Lung microvascular endothelial cell (primary cell): ENCODE data around the gene SLC24A4. TPM values are rescaled to one million over a fixed set of nuclear protein-coding genes. Genes with fewer than 3 reads are reported as not detected.

Experiments used
- DNase-seq, 2 donors: peaks; one replicate each; pipeline versions ENCODE4 v3.0.0 to v3.0.0-alpha.2; 2010; ENCODE audit warnings: low read depth in 2 of 2
- total RNA-seq: library from RNA; depleted of rRNA; stranded (reverse); fragments of >200 nt; gene quantifications from 2 replicates; pipeline ENCODE4 v1.2.1, GENCODE V29; 2014

SLC24A4 gene
- total RNA-seq, 1 donor from 2014 or later = under 0.01 TPM

DNA sequence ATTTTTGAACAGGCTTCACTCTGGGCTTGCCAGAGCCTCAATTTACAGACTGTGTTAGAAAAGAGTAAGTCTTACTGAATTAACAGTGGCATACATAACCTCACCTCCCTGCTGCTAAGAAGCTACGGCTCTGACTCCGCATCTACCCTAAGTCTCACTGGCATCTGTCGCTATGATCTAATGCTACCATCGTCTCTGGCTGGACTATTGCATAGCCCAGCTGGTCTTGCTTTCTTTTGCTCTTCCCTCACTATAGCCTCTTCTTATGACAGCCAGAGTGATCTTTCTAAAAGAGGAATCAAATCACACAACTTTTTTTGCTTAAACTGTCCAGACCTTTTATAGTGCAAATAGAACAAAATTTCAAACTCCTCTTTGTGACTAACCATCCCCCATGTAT, 81.1 kb downstream of the SLC24A4 start:
- DNase-seq = no peak

DNA sequence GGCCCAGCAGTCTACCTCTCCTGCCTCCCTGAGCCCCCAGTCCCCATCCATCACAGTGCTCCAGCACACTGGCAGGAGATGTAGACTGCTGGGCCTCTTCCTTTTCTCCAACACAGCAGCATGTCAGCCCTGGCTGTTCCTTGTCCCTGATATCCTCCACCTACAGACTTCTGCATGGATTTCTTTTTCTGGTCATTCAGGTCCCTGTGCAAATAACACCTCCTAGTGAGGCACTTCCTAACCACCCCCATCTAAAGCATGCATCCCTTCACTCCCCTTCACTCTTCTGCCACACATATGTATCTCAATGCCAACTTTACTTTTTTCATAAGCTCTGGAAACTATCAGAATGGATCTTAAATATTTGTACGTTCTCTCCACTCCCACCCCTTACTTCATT, 81.5 kb downstream of the SLC24A4 start:
- no peak for DNase-seq

- no peak for DNase-seq
Measured at GRCh38 chr14:92404938-92405337, 82.0 kb downstream of the SLC24A4 start.

DNA sequence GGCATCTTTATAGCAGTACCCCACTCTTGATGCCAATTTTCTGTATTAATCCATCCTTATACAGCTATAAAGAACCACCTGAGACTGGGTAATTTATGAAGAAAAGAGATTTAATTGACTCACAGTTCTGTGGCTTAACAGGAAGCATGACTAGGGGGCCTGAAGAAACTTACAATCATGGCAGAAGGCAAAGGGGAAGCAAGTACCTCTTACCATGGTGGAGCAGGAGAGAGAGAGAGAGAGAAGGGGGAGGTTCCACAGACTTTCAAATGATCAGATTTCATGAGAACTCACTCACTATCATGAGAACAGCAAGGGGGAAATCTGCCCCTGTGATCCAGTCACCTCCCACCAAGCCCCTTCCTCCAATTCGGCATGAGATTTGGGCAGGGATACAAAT, 84.4 kb downstream of the SLC24A4 start:
- DNase-seq = peak in 1 of 2 donors; percentile 31

DNA sequence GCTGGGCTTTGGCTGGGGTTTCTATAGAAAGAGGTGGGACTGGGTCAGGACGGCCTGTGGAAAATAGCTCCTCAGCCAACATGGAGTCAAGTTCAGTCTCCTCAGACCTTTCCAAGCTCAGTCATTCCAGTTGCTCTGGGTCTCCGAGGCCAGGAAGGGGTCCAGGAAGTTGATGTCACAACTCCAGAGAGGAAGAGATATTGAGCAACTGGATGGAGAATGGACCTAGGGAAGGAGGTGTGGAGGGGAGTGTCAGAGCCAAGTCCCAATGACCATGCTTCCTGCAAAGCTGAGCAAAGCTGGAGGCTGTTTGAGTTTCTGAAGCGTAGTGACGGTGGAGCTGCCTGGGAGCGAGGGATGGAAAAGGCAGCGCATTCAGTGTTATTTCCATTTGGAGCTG, 86.1 kb downstream of the SLC24A4 start:
- peak; percentile 29 to 51 for DNase-seq

DNA sequence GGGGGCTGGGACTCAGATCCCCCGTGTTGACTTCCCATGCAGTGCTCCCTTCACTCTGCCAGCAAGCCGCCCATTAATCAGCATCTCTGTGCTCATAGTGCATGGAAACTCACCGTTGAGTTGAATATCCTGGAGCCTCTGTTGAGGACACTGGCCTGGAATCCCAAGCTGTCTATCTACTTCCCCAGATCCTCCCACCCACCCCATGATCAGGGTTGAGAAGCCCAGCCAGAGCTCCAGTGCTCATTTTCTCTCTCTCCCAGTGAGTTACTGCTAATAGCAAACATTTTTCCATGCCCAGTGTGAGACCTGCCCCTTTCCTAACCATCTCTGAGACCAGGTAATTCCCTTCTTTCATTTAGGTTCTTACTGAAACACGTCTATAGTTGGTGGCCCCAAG, 88.2 kb downstream of the SLC24A4 start:
- no peak for DNase-seq

- DNase-seq = no peak
Measured at GRCh38 chr14:92411941-92412340, 89.0 kb downstream of the SLC24A4 start.

- no peak for DNase-seq
Measured at GRCh38 chr14:92412912-92413311, 89.9 kb downstream of the SLC24A4 start.

DNA sequence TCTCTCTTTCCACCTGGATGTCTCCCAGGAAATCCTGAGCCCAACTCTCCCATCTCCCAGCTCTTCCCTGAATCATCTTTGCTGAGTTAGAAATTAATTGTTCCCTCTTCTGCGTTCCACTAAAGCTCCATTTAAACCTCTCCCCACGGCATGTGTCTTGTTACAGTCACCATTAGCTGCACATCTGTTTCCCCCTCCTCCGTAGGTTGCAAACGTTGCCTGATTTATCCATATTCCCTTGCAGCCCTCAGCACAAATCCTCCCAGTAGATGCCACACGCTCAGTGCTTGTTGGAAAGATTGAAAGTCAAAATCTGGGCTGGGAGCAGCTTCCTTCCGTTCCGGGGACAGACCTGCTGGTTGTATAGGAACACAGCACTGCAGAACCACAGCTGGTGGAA, 90.4 kb downstream of the SLC24A4 start:
- DNase-seq = peak in 1 of 2 donors; percentile 26

- no peak for DNase-seq
Measured at GRCh38 chr14:92414690-92415445, 91.9 kb downstream of the SLC24A4 start.

GRCh38 chr14:92415969-92416368, 93.0 kb downstream of the SLC24A4 start:
- DNase-seq = no peak

GRCh38 chr14:92416544-92416943, 93.6 kb downstream of the SLC24A4 start:
- DNase-seq = no peak

DNA sequence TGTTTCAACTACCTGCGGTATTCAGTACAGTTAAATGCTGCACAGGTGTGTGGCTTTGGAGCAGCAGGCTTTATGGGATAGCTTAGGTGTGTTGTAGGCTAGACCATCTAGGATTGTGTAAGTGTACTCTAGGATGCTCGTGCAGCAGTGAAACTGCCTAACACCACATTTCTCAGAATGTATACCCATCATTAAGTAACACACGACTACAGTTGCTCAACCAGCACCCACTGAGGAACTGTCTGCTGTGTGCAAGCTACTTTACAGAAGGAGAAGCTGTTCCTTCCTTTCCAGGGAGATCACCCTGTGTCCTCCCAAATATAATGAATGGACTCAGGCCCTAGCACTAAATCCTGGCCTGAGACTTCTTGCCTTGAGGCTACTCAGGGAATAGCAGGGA, 94.8 kb downstream of the SLC24A4 start:
- DNase-seq = no peak

- DNase-seq = no peak
Measured at GRCh38 chr14:92421751-92422150, 98.8 kb downstream of the SLC24A4 start.

DNA sequence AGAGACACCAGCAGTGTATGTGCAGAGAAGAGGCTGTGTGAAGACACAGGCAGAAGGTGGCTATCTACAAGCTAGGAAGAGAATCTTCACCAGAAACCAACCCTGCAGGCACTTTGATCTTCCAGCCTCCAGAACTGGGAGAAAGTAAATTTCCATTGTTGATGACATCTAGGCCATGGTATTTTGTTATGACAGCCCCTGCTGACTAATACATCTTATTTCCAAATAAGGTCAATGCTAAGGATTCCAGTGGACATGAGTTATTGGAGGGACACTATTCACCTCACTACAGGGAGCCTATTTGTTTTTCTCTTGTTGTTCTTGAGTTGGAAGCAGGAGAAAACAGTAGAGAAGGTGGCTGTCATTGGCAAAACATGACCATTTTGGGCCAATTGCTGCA, 102.1 kb downstream of the SLC24A4 start:
- DNase-seq = peak in 1 of 2 donors; percentile 43

DNA sequence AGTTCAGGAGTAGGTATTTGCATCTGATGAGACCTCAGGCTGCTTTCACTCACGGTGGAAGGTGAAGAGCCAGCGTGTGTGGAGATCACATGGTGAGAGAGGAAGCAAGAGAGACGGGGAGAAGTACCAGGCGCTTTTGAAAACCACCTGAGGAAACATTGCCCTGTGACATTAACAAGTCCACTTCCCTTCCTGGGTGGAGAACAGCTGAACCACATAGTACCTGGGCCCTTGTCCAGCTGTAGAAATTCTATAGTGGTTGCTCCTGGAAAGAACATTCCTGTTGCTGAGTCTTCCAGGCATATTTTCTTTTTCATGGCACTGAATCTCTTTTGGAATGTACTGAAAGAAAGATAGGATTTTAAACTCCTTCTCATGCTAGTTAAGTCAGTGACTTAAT, 103.3 kb downstream of the SLC24A4 start:
- no peak for DNase-seq

GRCh38 chr14:92427096-92427495, 104.1 kb downstream of the SLC24A4 start:
- no peak for DNase-seq

GRCh38 chr14:92430686-92431085, 107.7 kb downstream of the SLC24A4 start:
- DNase-seq = no peak

GRCh38 chr14:92431199-92431725, 108.3 kb downstream of the SLC24A4 start:
- DNase-seq = no peak

- no peak for DNase-seq
Measured at GRCh38 chr14:92433407-92433806, 110.4 kb downstream of the SLC24A4 start.

GRCh38 chr14:92435154-92435553, 112.2 kb downstream of the SLC24A4 start:
- DNase-seq = no peak

DNA sequence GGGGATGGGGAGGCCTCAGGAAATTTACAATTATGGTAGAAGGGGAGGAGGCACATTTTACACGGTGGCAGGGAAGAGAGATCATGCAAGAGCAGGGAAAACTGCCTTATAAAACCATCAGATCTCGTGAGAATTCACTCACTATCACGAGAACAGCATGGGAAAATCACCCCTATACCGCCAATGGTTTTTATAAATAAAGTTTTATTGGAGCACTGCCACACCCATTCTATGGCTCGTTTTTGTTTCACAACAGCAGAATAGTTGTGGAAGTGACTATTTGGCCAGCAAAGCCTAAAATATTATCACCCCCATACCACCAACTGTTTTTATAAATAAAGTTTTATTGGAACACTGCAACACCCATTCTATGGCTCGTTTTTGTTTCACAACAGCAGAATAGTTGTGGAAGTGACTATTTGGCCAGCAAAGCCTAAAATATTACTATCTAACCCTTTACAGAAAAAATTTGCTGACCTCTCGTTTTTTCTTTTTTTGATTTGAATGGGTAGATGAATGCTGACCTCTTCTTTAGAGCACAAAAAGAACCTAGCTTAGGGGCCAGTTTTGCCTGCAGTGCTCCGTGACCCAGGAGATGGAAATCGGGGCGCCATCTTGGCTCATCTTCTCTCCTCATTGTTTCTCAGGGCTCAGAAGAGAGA, 113.3 kb downstream of the SLC24A4 start:
- no peak for DNase-seq

- DNase-seq = no peak
Measured at GRCh38 chr14:92437309-92437708, 114.3 kb downstream of the SLC24A4 start.
